Measurements from ENCODE around the gene LTBP4. TPM values are rescaled to one million over a fixed set of nuclear protein-coding genes. Genes with fewer than 3 reads are reported as not detected.
"Not testable (repeated sequence)": the region's sequence is repeated elsewhere in the genome, so short reads cannot be mapped to it uniquely, and the experiment has no call there.

LTBP4 gene
- total RNA-seq, 2 donors from 2014 or later: 687 to 905 TPM

DNA sequence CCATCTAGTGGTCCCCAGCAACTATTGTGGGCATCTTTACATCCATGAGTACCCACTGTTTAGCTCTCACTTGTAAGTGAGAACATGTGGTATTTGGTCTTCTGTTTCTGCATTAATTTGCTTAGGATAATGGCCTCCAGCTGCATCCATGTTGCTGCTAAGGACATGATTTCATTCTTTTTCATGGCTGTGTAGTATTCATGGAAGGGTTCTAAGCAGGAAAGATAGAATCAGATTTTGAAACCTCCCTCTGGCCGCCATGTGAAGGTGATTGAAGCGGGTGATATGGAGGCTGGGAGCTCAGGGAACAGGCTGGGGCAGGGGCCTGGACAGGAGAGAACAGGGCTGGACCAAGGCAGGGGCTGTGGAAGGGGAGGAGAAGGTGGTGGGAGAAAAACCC, 20.1 kb downstream of the LTBP4 start:
- H3K27me3 ChIP-seq (replicated peaks; ENCODE audit: insufficient read depth): no peaks in the 10 kb centered on the region
- ATAC-seq (ENCODE audit: insufficient number of reproducible peaks, low FRiP score, low read depth): no peak
- no peaks in the 10 kb centered on the region for H3K9me3 ChIP-seq
- no peak for DNase-seq (ENCODE audit: low spot score)
- peaks cover 54% of the 10 kb centered on the region for H3K36me3 ChIP-seq
- H3K4me3 ChIP-seq: no peak overlapping the region
- TF ChIP-seq, protein P1, sequence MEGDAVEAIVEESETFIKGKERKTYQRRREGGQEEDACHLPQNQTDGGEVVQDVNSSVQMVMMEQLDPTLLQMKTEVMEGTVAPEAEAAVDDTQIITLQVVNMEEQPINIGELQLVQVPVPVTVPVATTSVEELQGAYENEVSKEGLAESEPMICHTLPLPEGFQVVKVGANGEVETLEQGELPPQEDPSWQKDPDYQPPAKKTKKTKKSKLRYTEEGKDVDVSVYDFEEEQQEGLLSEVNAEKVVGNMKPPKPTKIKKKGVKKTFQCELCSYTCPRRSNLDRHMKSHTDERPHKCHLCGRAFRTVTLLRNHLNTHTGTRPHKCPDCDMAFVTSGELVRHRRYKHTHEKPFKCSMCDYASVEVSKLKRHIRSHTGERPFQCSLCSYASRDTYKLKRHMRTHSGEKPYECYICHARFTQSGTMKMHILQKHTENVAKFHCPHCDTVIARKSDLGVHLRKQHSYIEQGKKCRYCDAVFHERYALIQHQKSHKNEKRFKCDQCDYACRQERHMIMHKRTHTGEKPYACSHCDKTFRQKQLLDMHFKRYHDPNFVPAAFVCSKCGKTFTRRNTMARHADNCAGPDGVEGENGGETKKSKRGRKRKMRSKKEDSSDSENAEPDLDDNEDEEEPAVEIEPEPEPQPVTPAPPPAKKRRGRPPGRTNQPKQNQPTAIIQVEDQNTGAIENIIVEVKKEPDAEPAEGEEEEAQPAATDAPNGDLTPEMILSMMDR (IDR thresholded peaks at IDR 0.05): no peak
- no peak overlapping the region for H3K27ac ChIP-seq
- peaks cover 0 to 6% of the 10 kb centered on the region in 2 donors for H3K4me1 ChIP-seq (ENCODE audit: control insufficient read depth in 1 of 2, low read depth in 2 of 2)

DNA sequence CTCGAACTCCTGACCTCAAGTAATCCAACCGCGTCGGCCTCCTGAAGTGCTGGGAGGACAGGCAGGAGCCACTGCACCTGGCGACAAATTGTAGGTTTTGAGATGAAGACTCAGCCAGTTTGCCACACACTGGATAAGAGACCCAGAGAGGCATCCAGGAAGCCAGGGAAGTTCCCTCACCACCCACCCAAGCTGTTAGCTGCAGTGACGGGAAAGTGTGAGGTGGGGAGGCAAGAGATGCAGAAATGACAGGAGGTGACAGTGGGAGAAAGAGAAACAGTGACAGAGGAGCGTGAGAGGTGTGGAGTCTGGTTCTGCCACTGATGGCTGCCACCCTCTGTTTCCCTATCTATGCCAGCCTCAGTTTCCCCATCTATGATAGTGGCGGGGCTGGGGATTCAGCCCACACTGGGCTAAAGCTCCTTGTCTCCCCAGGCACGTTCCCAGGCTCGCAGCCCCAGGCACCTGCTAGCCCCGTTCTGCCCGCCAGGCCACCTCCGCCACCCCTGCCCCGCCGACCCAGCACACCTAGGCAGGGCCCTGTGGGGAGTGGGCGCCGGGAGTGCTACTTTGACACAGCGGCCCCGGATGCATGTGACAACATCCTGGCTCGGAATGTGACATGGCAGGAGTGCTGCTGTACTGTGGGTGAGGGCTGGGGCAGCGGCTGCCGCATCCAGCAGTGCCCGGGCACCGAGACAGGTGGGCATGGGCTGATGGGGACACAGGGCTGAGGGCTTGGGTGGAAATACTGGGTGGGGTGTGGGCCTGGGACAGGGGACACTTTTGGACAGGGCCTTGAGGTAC, 21.0 kb downstream of the LTBP4 start:
- TF ChIP-seq, protein P1 (IDR thresholded peaks at IDR 0.05): no peak
- no peak for ATAC-seq (ENCODE audit: insufficient number of reproducible peaks, low FRiP score, low read depth)
- no peaks in the 10 kb centered on the region for H3K9me3 ChIP-seq
- no peak overlapping the region for H3K27ac ChIP-seq
- no peak for DNase-seq (ENCODE audit: low spot score)
- H3K4me1 ChIP-seq (ENCODE audit: control insufficient read depth in 1 of 2, low read depth in 2 of 2): peaks cover 0 to 6% of the 10 kb centered on the region in 2 donors
- no peaks in the 10 kb centered on the region for H3K27me3 ChIP-seq (replicated peaks; ENCODE audit: insufficient read depth)
- H3K4me3 ChIP-seq: no peak overlapping the region
- H3K36me3 ChIP-seq: peaks cover 56% of the 10 kb centered on the region

DNA sequence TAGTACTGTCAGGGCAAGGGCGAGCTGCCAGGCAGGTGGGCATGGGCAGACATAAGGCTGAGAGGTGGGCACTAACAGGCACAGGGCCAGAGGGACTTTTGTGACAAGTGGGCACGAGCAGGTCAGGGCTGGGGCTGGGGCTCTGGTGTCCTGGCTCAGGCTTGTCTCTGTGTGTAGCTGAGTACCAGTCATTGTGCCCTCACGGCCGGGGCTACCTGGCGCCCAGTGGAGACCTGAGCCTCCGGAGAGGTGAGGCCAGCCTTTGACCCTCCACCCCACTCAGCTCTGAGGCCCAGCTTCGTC, 21.6 kb downstream of the LTBP4 start:
- no peak for DNase-seq (ENCODE audit: low spot score)
- TF ChIP-seq, protein P1 (IDR thresholded peaks at IDR 0.05): no peak
- Histone ChIP-seq H3K36me3 (peaks cover 58% of the 10 kb centered on the region), H3K27me3 (replicated peaks; ENCODE audit: insufficient read depth) (no peaks in the 10 kb centered on the region), H3K4me3 (no peak overlapping the region), H3K9me3 (no peaks in the 10 kb centered on the region), H3K27ac (peak overlapping the region in 1 of 2 donors; percentile 17), H3K4me1 (ENCODE audit: control insufficient read depth in 1 of 2, low read depth in 2 of 2) (peaks cover 0 to 6% of the 10 kb centered on the region in 2 donors)
- no peak for ATAC-seq (ENCODE audit: insufficient number of reproducible peaks, low FRiP score, low read depth)

DNA sequence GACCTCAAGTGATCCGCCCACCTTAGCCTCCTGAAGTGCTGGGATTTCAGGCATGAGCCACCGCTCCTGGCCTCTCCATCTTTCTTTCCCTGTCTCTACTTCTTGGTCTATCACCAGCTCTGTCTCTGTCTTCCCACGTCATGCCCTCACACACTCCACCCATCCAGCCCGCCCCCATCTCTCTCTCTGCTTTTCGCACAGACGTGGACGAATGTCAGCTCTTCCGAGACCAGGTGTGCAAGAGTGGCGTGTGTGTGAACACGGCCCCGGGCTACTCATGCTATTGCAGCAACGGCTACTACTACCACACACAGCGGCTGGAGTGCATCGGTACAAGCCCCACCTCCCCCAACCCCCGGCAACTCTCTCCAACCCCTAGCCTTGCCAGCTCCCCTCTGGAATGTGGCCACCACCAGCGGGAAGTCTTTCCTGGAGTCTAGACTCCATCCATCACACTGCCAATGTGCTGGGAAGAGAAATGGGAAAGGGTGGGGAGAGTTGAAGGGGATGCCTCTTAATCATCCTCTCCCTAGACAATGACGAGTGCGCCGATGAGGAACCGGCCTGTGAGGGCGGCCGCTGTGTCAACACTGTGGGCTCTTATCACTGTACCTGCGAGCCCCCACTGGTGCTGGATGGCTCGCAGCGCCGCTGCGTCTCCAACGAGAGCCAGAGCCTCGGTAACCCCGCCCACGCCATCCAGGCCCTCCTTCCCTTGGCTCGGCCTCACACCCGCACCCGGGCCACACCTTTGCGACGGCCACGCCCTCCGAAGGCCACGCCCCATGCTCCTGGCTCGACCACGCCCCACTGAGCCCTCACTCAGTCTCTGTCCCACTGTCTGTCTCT, 22.5 kb downstream of the LTBP4 start:
- Histone ChIP-seq H3K4me3 (no peak overlapping the region), H3K27ac (peak overlapping the region; percentile 15 to 17), H3K36me3 (peaks cover 64% of the 10 kb centered on the region), H3K4me1 (ENCODE audit: control insufficient read depth in 1 of 2, low read depth in 2 of 2) (peaks cover 0 to 6% of the 10 kb centered on the region in 2 donors), H3K9me3 (no peaks in the 10 kb centered on the region), H3K27me3 (replicated peaks; ENCODE audit: insufficient read depth) (no peaks in the 10 kb centered on the region)
- ATAC-seq (ENCODE audit: insufficient number of reproducible peaks, low FRiP score, low read depth) (no peak), DNase-seq (ENCODE audit: low spot score) (no peak)
- TF ChIP-seq, protein P1 (IDR thresholded peaks at IDR 0.05): no peak

DNA sequence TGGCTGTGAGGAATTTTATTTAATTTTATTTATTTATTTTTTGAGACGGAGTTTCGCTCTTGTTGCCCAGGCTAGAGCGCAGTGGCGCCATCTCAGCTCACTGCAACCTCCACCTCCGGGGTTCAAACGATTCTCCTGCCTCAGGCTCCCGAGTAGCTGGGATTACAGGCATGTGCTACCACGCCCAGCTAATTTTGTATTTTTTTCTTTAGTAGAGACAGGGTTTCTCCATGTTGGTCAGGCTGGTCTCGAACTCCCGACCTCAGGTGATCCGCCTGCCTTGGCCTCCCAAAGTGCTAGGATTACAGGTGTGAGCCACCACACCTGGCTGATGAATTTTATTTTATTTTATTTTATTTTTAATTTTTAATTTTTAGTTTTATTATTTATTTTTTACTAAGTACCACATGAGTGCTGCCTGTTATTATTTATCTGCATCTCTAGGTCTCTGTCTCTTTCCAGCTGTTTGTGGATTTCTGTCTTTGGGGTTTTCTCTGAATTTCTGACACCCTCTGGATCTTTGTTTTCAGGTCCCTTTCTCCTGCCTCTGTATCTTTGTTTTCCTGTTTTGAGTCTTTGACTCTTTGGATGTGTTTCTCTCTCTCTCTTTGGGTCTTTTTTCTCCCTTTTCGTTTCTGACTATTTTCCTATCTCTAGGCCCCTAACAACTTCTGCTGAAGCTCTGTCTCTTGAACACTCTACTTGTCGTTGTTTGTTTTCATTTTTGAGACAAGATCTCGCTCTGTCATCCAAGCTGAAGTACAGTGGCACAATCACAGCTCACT, 23.4 kb downstream of the LTBP4 start:
- not testable (repeated sequence) for H3K9me3 ChIP-seq; DNase-seq (ENCODE audit: low spot score); H3K27me3 ChIP-seq (replicated peaks; ENCODE audit: insufficient read depth); H3K4me1 ChIP-seq (ENCODE audit: control insufficient read depth in 1 of 2, low read depth in 2 of 2); ATAC-seq (ENCODE audit: insufficient number of reproducible peaks, low FRiP score, low read depth); H3K4me3 ChIP-seq; H3K27ac ChIP-seq
- H3K36me3 ChIP-seq: peaks cover 55% of the 10 kb centered on the region
